GM19043 (cell line): ENCODE measurements around the gene TAOK3.
"Not testable (repeated sequence)": the region's sequence is repeated elsewhere in the genome, so short reads cannot be mapped to it uniquely, and the experiment has no call there.

Experiments
- ATAC-seq: cut with Tn5 transposase; IDR thresholded peaks from one replicate; pipeline ENCODE4 v1.9.1; 2021; ENCODE audit warnings: low read depth; ENCODE audit not compliant: unreplicated experiment

The TAOK3 gene

DNA sequence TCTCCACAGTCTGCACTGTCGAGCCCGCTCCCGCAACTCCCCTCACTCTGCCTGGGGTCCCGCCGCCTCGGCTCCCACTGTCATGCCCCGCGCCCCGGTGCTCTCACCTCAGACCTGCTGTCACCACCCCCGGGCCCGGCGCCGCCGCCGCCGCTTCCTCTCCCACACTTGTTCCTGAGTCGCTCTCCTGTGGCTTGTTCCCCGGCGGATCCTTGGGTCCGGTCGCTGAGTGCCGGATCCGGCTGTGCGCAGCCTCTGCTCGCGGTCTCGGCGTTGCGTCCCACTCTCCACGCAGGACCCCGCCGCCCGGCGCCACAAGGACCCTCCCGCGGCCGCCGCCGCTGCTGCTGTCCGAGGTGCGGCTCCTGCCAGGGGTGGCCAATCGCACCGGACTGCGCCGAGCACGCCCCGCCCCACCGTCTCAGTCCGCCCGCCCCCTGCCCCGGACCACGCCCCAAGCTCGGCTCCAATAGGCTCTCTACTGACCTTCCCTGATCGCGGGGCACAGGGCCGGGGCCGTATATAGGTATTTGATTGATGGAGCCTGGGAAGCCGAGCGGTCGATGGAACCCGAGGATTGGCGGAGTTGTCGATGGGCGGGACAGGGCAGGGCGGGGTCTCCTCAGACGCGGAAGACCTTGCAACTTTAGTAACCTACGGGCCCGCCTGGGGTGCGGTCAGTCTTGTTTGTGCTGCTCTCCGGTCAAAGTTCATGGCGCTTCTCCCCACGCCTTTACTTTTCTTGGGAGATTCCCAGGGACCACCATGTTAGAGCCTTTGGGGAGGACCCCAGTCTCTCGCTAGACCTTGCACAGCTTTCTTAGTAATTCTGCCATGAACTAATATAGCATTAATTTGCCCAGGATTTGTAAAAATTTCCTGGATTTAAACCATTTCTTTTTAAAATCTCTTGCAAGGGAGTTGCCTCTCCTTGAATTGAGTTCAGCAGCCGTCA lies at the start of gene TAOK3:
TSS of gene TAOK3 (minus strand) at position 367 of the 955 bp plus-strand sequence. CDS start 117,340 bp downstream, outside the sequence.
- ATAC-seq, result peak; percentile 65

DNA sequence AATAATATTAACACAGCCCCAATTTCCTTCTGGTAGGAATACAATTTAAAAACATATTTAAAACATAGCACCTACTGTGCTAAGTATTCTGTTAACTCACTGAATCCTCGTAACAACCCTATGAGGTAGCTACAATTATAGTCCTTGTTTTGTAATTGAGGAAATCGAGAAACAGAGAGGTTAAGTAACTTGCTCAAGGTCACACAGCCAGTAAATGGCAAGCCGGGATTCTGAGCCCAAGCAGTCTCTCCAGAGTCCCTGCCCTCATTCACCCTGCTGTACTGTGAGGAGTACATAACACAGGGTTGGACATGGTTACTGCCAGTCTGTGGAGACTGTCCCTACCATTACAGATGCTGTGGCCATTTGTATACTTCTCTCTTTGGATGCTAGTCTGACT lies 48.0 kb upstream of the TAOK3 start:
- ATAC-seq, result no peak

DNA sequence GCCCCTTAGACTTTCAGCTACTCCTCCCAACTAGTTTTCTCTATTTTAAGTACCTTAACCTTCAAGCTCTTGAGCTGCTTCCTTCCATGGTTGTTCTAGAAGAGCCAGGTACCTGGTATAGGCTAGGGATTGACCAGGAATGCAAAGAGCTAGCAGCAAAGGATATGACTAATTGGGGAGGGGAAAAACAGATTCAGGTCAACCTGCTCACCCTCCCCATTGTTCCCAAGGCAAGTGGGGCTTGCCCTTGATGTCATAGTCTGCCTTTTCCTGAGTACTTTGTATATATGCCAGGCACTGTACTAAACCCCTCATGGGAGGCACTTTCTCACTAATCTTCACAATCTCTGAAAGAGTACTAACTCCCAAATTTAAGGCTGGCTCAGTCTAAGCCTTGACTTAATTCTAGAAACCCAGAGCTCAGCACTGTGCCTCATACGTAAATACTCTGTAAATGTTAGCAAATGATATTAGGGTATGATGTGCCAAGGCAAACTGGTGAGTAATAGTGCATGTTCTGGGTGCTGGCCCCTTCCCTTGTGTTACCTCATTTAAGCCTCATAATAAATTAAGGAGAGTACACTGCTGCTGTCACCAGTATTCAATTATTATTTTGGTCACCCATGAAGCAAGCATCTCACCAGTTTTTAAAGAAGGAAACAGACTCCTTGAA lies 45.8 kb upstream of the TAOK3 start:
- no peak for ATAC-seq

DNA sequence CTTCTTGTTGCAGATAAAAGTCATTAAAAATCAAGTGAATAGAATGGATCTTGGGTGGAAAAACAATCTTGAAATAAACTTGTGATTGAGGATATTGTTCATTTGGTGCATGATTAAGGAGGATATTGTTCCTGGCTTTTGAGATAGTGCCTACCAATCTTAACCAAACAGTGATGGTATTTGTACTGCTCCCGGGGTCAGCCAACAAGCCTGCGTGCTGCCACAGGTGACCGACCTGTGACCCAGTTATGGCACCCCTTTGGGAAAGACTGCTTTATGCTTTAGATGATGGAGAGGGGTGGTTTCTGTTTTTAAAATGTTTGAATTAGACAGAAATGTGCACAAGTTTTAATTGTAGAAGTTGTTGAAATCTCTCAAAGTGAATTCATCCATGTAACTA lies 45.2 kb upstream of the TAOK3 start:
- no peak for ATAC-seq

DNA sequence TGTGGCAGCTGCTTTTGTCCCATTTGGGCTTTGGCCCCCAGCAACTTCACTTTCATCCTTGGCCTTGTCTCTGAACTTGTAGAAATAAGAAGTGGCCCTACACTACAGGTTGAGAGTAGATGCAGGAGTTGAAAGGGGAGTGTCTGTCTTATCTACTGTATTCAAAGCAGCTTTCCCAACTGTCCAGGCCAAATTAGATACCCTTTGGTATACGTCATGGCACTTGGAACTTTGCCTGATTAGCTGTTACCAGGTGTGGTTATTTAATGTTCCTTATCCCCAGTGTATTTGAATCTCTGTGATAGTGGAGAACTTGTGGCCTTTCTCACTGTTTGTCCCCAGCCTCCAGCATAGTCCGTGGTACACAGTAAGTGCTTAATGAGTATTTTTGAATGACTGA lies 37.1 kb upstream of the TAOK3 start:
- ATAC-seq, result no peak

DNA sequence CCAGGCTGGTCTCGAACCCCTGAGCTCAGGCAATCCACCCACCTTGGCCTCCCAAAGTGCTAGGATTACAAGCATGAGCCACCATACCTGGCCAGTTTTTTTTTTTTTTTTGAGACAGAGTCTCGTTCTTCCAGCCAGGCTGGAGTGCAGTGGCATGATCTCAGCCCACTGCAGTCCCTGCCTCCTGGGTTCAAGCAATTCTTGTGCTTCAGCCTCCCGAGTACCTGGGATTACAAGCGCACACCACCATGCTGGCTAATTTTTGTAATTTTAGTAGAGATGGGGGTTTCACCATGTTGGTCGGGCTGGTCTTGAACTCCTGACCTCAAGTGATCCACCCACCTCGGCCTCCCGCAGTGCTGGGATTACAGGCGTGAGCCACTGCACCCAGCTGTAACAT lies 35.5 kb upstream of the TAOK3 start:
- not testable (repeated sequence) for ATAC-seq

DNA sequence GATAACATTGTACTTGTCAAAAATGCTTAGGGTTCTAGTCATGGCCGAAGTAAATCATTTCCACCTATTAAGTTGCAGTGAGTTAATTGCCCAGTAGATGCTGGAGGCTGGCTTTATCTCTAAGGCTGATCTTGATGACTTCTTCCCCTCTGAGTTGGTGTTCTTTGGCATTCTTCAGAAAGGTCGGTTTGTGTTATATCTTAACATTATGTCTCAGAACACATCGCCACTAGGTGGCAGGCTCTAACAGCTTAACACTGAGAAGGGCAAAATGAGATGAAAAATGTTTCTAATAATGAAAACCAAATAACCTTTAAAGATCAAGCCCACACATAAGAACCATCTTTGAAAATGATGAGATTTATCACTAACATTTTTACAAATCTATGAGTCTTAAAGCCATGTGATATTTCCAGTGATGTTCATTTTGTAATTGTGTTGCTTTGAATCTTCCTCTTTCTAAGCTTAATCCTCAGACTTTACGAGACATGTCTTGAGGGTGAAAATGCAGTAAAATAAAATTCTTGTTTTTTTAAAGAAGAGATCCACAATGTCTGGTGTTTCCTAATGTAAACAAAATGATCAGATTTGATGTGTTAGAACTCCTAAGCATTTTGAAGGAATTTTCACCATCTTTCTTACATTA lies 32.3 kb upstream of the TAOK3 start:
- ATAC-seq, result no peak

DNA sequence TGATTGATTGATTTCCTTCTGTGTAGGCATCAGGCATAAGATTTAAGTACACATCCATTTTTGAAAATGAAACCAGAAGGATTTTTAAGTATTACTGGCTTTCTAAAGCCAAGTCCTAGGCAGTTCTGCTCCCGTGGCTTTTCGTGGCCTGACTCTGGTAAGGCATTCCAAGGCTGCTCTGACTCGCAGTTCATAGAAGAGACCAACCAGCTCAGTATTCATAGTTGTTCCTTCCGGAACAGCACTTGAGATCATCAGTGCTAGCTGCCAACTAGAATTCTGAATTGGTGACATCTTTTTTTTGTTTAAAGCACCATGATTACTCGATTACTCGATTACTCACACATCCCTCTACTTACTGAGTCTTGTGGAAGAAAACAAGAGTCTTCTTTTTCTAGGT lies 29.5 kb upstream of the TAOK3 start:
- no peak for ATAC-seq

DNA sequence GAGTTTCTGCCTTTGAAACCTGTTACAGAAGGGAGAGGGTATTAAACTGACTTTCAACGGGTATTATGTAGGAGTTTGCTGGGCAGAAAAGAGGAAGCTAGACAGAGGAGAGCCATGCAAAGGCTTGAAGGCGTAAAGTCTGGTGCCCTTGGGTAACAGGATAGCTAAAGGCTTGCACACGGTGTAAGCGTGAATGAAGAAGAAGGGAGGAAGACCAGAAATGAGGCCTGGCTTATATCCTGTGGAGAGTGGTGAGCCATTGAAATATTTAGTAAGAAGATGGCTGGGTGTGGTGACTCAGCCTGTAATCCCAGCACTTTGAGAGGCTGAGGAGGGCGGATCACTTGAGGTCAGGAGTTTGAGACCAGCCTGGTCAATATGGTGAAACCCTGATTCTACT lies 26.2 kb upstream of the TAOK3 start:
- no peak for ATAC-seq

DNA sequence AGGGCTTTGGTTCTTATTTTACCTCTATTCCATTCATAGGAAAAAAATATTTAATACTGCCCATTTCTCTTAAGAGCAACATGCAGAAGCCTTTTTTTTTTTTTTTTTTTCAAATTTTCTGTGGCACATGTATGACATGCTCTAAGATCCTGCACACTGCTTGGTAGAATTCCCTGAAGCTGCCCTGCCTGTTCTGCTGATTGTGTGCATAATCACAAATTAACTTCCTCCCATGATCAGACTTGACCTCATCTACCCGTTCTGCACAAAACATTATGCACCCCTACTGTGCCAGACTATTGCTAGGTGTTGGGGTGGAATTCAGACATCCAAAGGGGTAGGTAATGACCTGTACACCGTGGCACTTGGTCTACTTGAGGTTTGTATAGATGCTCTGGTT lies 25.8 kb upstream of the TAOK3 start:
- ATAC-seq, result no peak

DNA sequence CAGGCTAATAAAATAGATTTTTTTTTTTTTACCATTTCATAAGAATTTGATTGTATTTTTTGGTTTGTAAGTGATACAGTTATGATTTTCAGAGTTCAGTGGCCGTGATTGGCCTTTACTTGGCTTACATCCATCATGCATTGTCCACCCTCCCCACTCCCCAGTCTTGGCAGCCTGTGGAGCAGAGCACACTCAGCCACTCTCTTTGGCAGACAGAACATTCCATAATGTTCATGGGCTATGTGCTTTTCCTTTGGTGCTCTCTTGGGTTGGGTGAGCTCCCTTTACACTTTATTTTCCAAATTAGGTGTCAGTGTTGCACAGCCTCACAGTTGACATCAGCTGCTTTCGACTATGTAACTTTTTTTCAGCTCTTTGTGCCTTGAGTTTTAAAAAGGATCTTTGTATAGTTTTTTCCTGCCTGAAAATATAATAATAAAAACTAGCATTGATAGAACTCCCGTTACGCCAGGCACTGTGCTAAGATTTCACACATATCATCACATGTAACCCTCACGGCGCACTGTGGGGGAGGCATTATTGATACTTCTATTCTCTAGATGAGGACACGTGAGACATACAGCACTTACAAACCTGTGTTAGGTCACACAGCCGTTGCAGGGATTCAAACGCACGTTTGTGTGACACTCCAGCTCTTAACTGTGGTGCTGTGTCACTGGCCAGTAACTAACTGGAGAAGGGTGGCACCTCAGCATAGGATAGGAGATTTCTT lies 25.2 kb upstream of the TAOK3 start:
- no peak for ATAC-seq

DNA sequence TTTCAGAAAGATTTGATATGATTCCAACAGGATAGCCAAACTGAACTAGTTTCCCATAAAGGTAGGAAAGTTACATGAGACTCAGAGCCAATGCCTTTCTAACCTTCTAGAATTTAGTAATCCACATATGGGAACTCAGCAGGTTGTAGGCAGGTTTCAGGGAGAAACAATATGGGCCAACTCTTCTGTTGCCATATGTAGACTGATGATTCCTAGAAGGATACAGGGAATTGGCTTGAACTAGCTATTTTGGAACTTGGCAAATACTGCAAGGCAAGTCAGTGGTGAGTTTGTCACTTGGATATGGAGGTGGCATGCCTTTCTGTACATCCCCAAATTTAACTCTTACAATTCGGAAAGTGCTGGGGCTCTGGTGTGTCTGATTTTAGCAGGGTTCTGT lies 19.1 kb upstream of the TAOK3 start:
- no peak for ATAC-seq

DNA sequence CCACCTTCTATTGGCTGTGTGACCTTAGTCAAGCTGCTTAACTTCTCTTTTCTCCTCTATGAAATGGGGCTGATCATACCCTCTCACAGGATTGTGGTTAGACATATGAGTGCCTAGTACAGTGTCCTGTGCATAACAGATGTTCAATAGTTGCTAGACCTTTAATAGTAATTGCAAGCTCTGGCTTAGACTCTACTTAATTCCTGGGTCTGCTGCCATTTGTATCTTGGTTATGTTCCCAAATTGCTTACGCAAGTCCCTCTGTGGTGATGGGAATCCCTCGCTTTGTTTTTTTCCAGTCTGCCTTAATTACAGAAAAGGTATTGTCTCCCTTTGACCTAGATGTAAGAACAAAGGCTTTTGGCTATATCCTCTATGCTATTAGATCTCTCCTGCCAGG lies 18.7 kb upstream of the TAOK3 start:
- no peak for ATAC-seq

DNA sequence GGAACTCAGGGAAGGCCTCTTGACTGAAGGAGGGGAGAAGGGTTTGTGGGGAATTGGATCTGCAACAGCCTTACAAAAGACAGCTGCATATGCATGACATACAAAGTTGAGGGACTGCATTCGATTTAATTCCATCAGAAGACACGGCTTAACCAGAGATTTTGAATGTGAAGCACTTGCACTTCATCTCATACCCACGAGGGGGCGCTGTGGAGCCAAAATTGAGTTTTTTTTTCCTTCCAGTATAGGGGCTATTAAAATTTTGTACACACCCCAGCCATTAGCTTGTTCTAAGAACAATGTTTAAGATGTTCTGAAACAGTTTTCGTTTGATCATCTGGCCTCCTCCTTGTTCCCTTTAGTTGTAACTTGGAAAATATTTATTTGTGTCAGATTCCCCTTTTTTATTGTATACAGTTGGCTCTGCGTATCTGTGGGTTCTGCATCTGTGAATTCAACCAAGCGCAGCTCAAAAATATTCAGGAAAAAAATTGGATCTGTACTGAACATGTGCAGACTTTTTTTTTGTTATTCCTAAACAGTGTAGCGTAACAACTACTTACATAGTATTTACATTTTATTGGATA lies 5.3 kb upstream of the TAOK3 start:
- no peak for ATAC-seq

DNA sequence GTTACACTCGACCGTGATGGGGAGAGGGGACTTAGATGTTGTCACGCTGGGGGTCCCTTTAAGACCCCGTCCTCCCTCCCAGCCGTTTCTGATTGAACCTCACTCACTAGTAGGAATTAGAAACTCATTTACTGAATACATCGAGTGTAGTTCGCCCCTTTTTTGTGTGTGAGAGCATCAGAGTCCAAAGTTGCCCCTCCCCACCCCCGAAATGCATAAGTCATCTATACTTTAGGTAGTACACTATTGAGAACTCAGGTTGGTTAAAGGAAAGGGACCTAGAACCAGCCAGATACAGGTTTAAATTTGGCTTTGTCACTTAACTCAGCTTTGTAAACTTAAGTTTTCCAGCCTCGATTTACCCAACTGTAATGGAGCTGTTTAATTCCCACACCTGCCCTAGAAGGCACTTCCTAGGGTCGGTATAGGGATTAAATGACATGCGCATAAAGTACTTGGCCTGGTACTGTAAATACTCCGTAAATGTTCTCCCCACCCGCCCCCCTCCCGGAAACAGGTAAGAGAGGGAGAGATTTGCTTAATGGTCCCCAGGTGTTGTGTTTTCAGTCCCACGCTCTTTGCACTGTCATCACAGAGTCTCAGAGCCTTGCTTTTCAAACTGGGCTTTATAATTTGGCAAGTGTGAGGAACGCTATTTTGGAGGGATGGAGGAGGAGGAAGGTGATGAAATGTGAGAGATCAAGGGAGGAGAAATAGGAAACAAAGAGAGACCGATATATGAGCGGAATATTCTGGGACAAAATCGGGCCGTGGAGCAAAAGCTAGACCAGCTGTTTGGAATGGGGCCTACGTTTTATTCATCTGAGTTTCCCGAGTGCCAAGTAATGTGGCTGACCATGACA lies 4.5 kb upstream of the TAOK3 start:
- ATAC-seq, result no peak

DNA sequence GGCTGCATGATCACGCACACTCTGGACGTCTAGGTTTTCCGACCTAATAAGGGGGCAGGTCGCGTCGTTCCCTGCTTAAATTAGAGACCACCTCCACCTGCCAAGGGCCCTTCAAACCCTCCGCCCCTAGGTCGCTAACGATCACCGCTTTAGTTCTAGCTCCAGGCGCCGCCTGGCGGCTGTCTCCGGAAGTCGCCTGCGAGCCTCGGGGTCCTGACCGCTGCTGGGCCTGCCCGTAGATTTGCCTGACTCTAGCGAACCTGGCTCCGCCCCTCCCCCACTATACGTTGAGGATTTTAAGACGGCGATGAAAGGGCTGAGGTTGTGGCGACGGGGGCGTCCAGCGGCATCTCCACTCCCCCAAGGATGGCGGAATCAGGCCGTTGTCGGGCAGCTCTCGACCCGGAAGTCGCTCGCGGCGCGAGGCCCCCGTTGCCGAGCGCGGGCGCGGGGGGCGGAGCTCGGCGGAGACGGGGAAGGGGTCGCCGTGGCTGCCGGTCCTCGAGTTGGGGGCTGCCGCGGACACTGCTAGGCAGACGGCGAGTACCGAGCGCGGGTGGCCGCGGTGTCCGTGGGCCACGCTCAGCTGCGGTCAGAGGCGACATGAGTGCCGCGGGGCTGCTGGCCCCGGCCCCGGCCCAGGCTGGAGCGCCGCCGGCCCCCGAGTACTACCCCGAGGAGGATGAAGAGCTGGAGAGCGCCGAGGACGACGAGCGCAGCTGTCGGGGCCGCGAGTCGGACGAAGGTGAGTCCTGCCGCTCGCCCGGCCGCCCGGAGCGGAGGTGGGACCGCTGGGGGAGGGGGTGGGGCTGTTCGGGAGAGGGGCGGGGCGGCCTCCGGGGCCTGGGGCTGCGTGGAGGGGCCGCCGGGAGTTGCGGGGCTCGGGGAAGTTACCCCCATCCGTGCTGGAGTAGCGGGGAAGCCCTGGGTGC lies 3.6 kb upstream of the TAOK3 start, which contains the start of gene SUDS3:
TSS of gene SUDS3 (plus strand) at position 467 of the 932 bp plus-strand sequence. CDS start at position 604, 137 bp downstream.
- peak; percentile 27 for ATAC-seq

DNA sequence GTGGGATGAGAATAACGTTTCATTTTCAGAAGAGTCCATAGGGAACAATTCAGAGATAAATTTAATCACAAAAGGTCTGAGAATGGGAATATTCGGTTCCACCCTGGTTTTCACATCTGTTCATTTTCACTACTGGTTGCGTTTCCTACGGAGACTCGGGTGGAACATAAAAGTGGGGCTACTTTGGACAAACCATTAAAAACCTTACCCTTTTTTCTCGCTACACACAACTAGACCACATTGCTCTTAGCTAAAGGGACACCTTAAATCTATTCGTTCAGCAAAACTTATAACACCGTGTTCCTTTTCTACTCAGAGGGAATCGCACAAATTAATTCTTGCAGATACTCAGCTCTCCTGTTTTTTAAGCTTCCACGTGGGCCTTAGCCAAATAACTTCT lies 2.6 kb upstream of the TAOK3 start:
- no peak for ATAC-seq

DNA sequence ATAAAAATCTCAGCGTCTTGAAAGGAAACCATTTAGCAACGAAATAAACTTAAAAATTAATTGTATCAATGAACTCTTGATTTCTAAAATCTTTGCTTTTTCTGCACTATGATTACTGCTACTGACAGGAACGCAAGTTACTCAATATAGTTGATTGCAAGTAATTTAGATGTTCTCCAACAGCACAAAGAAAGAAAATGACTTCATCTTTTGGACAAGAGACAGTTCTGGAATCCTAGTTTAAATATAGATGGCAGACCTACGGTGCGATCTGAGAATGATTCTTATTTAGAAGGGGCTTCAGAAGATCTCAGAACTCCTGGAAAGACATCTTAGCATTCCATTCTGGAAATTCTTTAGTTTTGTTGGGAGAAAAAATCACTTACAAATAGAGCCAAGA lies 2.2 kb upstream of the TAOK3 start:
- no peak for ATAC-seq
